PFSK-1 (cell line): ENCODE measurements around the gene TTLL11.

Experiments used
- FOXP2 ChIP-seq: optimal IDR thresholded peaks from 2 replicates; pipeline ENCODE3; 2011; ENCODE audit warnings: borderline replicate concordance, control low read depth, inconsistent platforms; ENCODE audit not compliant: insufficient read depth; ENCODE audit errors: extremely low read length, extremely low read depth
- POLR2AphosphoS5 ChIP-seq: IDR thresholded peaks from 2 replicates; pipeline ENCODE4 v1.6.1; 2012; ENCODE audit warnings: low read depth, mild to moderate bottlenecking, control low read depth, low read length, moderate library complexity
- REST ChIP-seq, 2 experiments: IDR thresholded peaks; 2 replicates each; pipeline versions ENCODE4 v1.6.1 to v1.8.0; 2011 to 2012; ENCODE audit warnings: low read depth in 2 of 2, low read length in 2 of 2, control low read depth in 1 of 2, inconsistent platforms in 1 of 2, mild to moderate bottlenecking in 1 of 2, moderate library complexity in 1 of 2; ENCODE audit not compliant: insufficient read depth in 1 of 2
- SIN3A ChIP-seq: IDR thresholded peaks from 2 replicates; pipeline ENCODE4 v1.6.1; 2012; ENCODE audit warnings: mild to moderate bottlenecking, low read length, moderate library complexity, borderline replicate concordance; ENCODE audit not compliant: insufficient read depth
- TAF1 ChIP-seq: IDR thresholded peaks from 2 replicates; pipeline ENCODE4 v1.6.1; 2012; ENCODE audit warnings: low read length, control low read depth, borderline replicate concordance; ENCODE audit not compliant: insufficient read depth

The TTLL11 gene

GRCh38 chr9:122053567-122054350, 39.3 kb downstream of the TTLL11 start:
- 0 out of 2 replicates have a peak, but pooled peaks have one; percentile 9 for TF ChIP-seq POLR2AphosphoS5
- TF ChIP-seq SIN3A, result no peak
- TF ChIP-seq FOXP2, result no peak
- TF ChIP-seq TAF1, result no peak
- 0 out of 4 replicates have a peak, but pooled peaks of 1 of the 2 experiments have one; percentile 11 for TF ChIP-seq REST (IDR thresholded peaks at IDR 0.05; ENCODE audit: insufficient read depth in 1 of 2, low read depth in 2 of 2, low read length in 2 of 2)

GRCh38 chr9:122053064-122053463, 40.0 kb downstream of the TTLL11 start:
- TF ChIP-seq POLR2AphosphoS5, result no peak

GRCh38 chr9:122051351-122052321, 41.5 kb downstream of the TTLL11 start:
- TF ChIP-seq POLR2AphosphoS5 (no peak), REST (IDR thresholded peaks at IDR 0.05; ENCODE audit: insufficient read depth in 1 of 2, low read depth in 2 of 2, low read length in 2 of 2) (no peak), SIN3A (no peak), TAF1 (no peak), FOXP2 (no peak)

- TF ChIP-seq REST (IDR thresholded peaks at IDR 0.05; ENCODE audit: insufficient read depth in 1 of 2, low read depth in 2 of 2, low read length in 2 of 2) (no peak), FOXP2 (no peak), TAF1 (no peak), POLR2AphosphoS5 (no peak), SIN3A (no peak)
These were observed 42.9 kb downstream of the TTLL11 start for GRCh38 chr9:122050167-122050566.

DNA sequence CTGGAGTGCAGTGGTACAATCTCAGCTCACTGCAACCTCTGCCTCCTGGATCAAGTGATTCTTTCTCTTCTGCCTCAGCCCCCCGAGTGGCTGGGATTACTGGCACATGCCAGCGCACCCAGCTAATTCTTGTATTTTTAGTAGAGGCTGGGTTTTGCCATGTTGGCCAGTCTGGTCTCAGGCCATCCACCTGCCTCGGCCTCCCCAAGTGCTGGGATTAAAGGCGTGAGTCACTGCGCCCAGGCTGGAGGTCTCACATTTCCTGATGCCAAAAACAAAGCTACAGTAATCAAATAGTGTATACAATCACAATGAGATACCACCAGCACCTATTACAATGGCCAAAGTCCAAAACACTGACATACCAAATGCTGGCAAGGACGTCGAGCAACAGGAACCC, 51.1 kb downstream of the TTLL11 start:
- no peak for TF ChIP-seq FOXP2
- TF ChIP-seq TAF1, result no peak
- no peak for TF ChIP-seq SIN3A
- no peak for TF ChIP-seq REST (IDR thresholded peaks at IDR 0.05; ENCODE audit: insufficient read depth in 1 of 2, low read depth in 2 of 2, low read length in 2 of 2)
- no peak for TF ChIP-seq POLR2AphosphoS5
